HCT116 (cell line): ENCODE results near the gene RSRC1. TPM values are rescaled to one million over a fixed set of nuclear protein-coding genes. Genes with fewer than 3 reads are reported as not detected.

Experiments used
- ATAC-seq: fragments of 200-7000 bp; cut with Tn5 transposase; 2 replicates; pipeline ENCODE4 v1.9.1; 2020; ENCODE audit warnings: mild to moderate bottlenecking, moderate library complexity
- BruUV-seq: library from RNA; stranded (reverse); fragments of 400-500 nt; replicated peaks from 2 replicates; lab custom pipeline; 2021; lab: Mats Ljungman, UMichigan
- CTCF ChIA-PET: fragments of 300-600 bp; sonication (Branson Sonifier 250); formaldehyde crosslinking; loops from one replicate; lab custom pipeline; 2021; ENCODE audit warnings: antibody characterized with exemption; lab: Charles Lee
- POLR2A ChIA-PET: fragments of 300-600, 350-600 bp; sonication (Branson Sonifier 250); formaldehyde crosslinking; loops from one replicate; lab custom pipeline; 2021; ENCODE audit warnings: antibody characterized with exemption; lab: Charles Lee
- RAD21 ChIA-PET, 2 experiments: fragments of 300-600 bp; sonication (Branson Sonifier 250); formaldehyde crosslinking; loops; one replicate each; lab custom pipeline; 2023; ENCODE audit warnings: low total read pairs in 2 of 2; ENCODE audit not compliant: uncharacterized antibody in 2 of 2, unreplicated experiment in 2 of 2, low non-redundant PET in 1 of 2; lab: Charles Lee
- DNase-seq: peaks from one replicate; pipeline ENCODE4 v3.0.0-alpha.2; 2010; ENCODE audit warnings: low read depth, low spot score
- H2AFZ ChIP-seq: fragments of 200-600 bp; shearing (Covaris generic), sonication (generic); 2 replicates; pipeline ENCODE4 v1.6.1; 2017; ENCODE audit warnings: low read depth, mixed run types, mixed read lengths, antibody characterized with exemption, low read length; ENCODE audit not compliant: poor library complexity, severe bottlenecking
- H3K27ac ChIP-seq: 2 replicates; pipeline ENCODE4 v1.5.1; 2012; ENCODE audit warnings: low read depth, low read length
- H3K27me3 ChIP-seq: fragments of 200-600 bp; sonication (generic); 2 replicates; pipeline ENCODE4 v1.6.1; 2016; ENCODE audit warnings: mixed run types, low read length, mixed read lengths; ENCODE audit not compliant: insufficient read depth
- H3K36me3 ChIP-seq, 2 experiments: fragments of 200-500 bp in 1 of 2; fragments of 200-600 bp in 1 of 2; sonication (Bioruptor generic) in 1 of 2; sonication (generic) in 1 of 2; 2 replicates each; pipeline versions ENCODE4 v1.5.1 to v1.6.1; 2014 to 2016; ENCODE audit warnings: low read length in 2 of 2, inconsistent platforms in 1 of 2, mixed read lengths in 1 of 2, mixed run types in 1 of 2; ENCODE audit not compliant: insufficient read depth in 2 of 2, control insufficient read depth in 1 of 2
- H3K4me1 ChIP-seq, 2 experiments: fragments of 200-600 bp in 1 of 2; sonication (generic) in 1 of 2; 2 replicates each; pipeline versions ENCODE4 v1.5.1 to v1.6.1; 2012 to 2017; ENCODE audit warnings: low read length in 2 of 2, inconsistent platforms in 1 of 2, mild to moderate bottlenecking in 1 of 2, mixed read lengths in 1 of 2, mixed run types in 1 of 2, moderate library complexity in 1 of 2; ENCODE audit not compliant: insufficient read depth in 2 of 2, control insufficient read depth in 1 of 2
- H3K4me2 ChIP-seq: fragments of 200-600 bp; sonication (generic); 2 replicates; pipeline ENCODE4 v1.6.1; 2017; ENCODE audit warnings: mixed run types, low read length, mixed read lengths
- H3K4me3 ChIP-seq, 2 experiments: fragments of 200-600 bp in 1 of 2; sonication (generic) in 1 of 2; replicated peaks in 1 of 2; 2 replicates each; pipeline ENCODE4 v1.5.1; 2011 to 2016; ENCODE audit warnings: low read length in 2 of 2, control low read depth in 1 of 2, low read depth in 1 of 2, mild to moderate bottlenecking in 1 of 2, mixed read lengths in 1 of 2, mixed run types in 1 of 2
- H3K79me2 ChIP-seq: fragments of 200-600 bp; sonication (generic); 2 replicates; pipeline ENCODE4 v1.6.1; 2017; ENCODE audit warnings: mild to moderate bottlenecking, mixed run types, low read length, moderate library complexity, mixed read lengths; ENCODE audit not compliant: insufficient read depth
- H3K9ac ChIP-seq: fragments of 200-600 bp; sonication (generic); 2 replicates; pipeline ENCODE4 v1.6.1; 2016; ENCODE audit warnings: low read length, mixed read lengths
- H3K9me2 ChIP-seq: fragments of 200-600 bp; sonication (generic), shearing (Covaris generic); 2 replicates; pipeline ENCODE4 v1.6.1; 2017; ENCODE audit warnings: mixed run types, mild to moderate bottlenecking, moderate library complexity; ENCODE audit not compliant: insufficient read depth
- H3K9me3 ChIP-seq, 2 experiments: fragments of 200-500 bp in 1 of 2; fragments of 200-600 bp in 1 of 2; sonication (Bioruptor generic) in 1 of 2; sonication (generic) in 1 of 2; 2 replicates each; pipeline ENCODE4 v1.6.1; 2014 to 2017; ENCODE audit warnings: low read length in 2 of 2, mixed read lengths in 2 of 2, inconsistent platforms in 1 of 2, low read depth in 1 of 2, mild to moderate bottlenecking in 1 of 2, mixed run types in 1 of 2, moderate library complexity in 1 of 2; ENCODE audit not compliant: control insufficient read depth in 1 of 2, insufficient read depth in 1 of 2
- H4K20me1 ChIP-seq: fragments of 200-600 bp; sonication (generic), shearing (Covaris generic); 2 replicates; pipeline ENCODE4 v1.6.1; 2017; ENCODE audit warnings: mixed run types, mild to moderate bottlenecking, moderate library complexity; ENCODE audit not compliant: insufficient read depth
- CBX3 ChIP-seq: IDR thresholded peaks from 2 replicates; pipeline ENCODE4 v1.6.1; 2012; ENCODE audit warnings: low read depth
- CTCF ChIP-seq, 3 experiments: fragments of 200-600 bp in 1 of 3; sonication (generic) in 1 of 3; IDR thresholded peaks in 2 of 3; conservative IDR thresholded peaks in 1 of 3; 2 replicates each; pipeline ENCODE4 v1.5.1; 2012 to 2017; ENCODE audit warnings: low read depth in 2 of 3, low read length in 2 of 3, antibody characterized with exemption in 1 of 3, borderline replicate concordance in 1 of 3, control low read depth in 1 of 3, mild to moderate bottlenecking in 1 of 3, mixed read lengths in 1 of 3, mixed run types in 1 of 3, moderate library complexity in 1 of 3; ENCODE audit not compliant: insufficient read depth in 1 of 3
- JUND ChIP-seq: IDR thresholded peaks from 2 replicates; pipeline ENCODE4 v1.6.1; 2012
- POLR2AphosphoS5 ChIP-seq: IDR thresholded peaks from 2 replicates; pipeline ENCODE4 v1.6.1; 2011; ENCODE audit warnings: mild to moderate bottlenecking, low read depth, low read length, moderate library complexity
- RAD21 ChIP-seq: IDR thresholded peaks from 2 replicates; pipeline ENCODE4 v1.6.1; 2012; ENCODE audit warnings: low read depth, mild to moderate bottlenecking
- SIN3A ChIP-seq: IDR thresholded peaks from 2 replicates; pipeline ENCODE4 v1.6.1; 2012; ENCODE audit warnings: low read depth
- TCF7L2 ChIP-seq: IDR thresholded peaks from 2 replicates; pipeline ENCODE4 v1.7.0; 2011; ENCODE audit warnings: borderline replicate concordance, inconsistent platforms; ENCODE audit not compliant: insufficient read depth, insufficient read length; ENCODE audit errors: extremely low read depth
- ZNF274 ChIP-seq: fragments of 200-500 bp; sonication (Bioruptor generic); IDR thresholded peaks from 2 replicates; pipeline ENCODE4 v1.6.1; 2014; ENCODE audit warnings: mild to moderate bottlenecking, low read depth, low read length, inconsistent platforms
- intact Hi-C: fragments of 100-400 bp; cut with micrococcal nuclease; formaldehyde crosslinking; loops from 2 replicates; pipeline ENCODE4 v1.10.0; 2022
- total RNA-seq: library from RNA; stranded (reverse); gene quantifications from one replicate; pipeline ENCODE4 v1.2.1, GENCODE V29; 2021; ENCODE audit not compliant: unreplicated experiment
- TF ChIP-seq, protein P1 (sequence below): IDR thresholded peaks from 2 replicates; pipeline ENCODE4 v1.6.1; 2012; ENCODE audit warnings: low read depth
- TF ChIP-seq, protein P2 (sequence below): IDR thresholded peaks from 2 replicates; pipeline ENCODE4 v1.6.1; 2012

RSRC1 gene
- total RNA-seq, 1 experiment from 2014 or later = 37.1 TPM

GRCh38 chr3:158471639-158472294, 361.9 kb downstream of the RSRC1 start (continued):
- no peak for TF ChIP-seq CTCF (IDR thresholded peaks at IDR 0.05 in 2 of 3, conservative IDR thresholded peaks at IDR 0.05 in 1 of 3; ENCODE audit: borderline replicate concordance in 1 of 3, insufficient read depth in 1 of 3, low read depth in 2 of 3, low read length in 2 of 3)
- TF ChIP-seq SIN3A = no peak
- TF ChIP-seq JUND = peak; percentile 63

- no peak overlapping the region for H3K4me2 ChIP-seq
- TF ChIP-seq ZNF274 (no peak), CBX3 (no peak), POLR2AphosphoS5 (no peak), SIN3A (no peak), RAD21 (no peak), JUND (no peak), TCF7L2 (no peak)
- TF ChIP-seq, protein P1, sequence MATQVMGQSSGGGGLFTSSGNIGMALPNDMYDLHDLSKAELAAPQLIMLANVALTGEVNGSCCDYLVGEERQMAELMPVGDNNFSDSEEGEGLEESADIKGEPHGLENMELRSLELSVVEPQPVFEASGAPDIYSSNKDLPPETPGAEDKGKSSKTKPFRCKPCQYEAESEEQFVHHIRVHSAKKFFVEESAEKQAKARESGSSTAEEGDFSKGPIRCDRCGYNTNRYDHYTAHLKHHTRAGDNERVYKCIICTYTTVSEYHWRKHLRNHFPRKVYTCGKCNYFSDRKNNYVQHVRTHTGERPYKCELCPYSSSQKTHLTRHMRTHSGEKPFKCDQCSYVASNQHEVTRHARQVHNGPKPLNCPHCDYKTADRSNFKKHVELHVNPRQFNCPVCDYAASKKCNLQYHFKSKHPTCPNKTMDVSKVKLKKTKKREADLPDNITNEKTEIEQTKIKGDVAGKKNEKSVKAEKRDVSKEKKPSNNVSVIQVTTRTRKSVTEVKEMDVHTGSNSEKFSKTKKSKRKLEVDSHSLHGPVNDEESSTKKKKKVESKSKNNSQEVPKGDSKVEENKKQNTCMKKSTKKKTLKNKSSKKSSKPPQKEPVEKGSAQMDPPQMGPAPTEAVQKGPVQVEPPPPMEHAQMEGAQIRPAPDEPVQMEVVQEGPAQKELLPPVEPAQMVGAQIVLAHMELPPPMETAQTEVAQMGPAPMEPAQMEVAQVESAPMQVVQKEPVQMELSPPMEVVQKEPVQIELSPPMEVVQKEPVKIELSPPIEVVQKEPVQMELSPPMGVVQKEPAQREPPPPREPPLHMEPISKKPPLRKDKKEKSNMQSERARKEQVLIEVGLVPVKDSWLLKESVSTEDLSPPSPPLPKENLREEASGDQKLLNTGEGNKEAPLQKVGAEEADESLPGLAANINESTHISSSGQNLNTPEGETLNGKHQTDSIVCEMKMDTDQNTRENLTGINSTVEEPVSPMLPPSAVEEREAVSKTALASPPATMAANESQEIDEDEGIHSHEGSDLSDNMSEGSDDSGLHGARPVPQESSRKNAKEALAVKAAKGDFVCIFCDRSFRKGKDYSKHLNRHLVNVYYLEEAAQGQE = no peak
- TF ChIP-seq, protein P2, sequence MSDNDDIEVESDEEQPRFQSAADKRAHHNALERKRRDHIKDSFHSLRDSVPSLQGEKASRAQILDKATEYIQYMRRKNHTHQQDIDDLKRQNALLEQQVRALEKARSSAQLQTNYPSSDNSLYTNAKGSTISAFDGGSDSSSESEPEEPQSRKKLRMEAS = no peak
- RAD21 ChIA-PET = no interaction called here
- H3K79me2 ChIP-seq = no peaks in the 10 kb centered on the region
- CTCF ChIA-PET = no interaction called here
- H3K27me3 ChIP-seq = no peaks in the 10 kb centered on the region
- H2AFZ ChIP-seq = no peak overlapping the region
- H3K27ac ChIP-seq = no peak overlapping the region
- H3K4me1 ChIP-seq = no peaks in the 10 kb centered on the region
- H3K9me3 ChIP-seq = no peaks in the 10 kb centered on the region
- no peak overlapping the region for H3K9ac ChIP-seq
- H3K4me3 ChIP-seq = no peak overlapping the region
- DNase-seq (no peak), ATAC-seq (no peak)
- POLR2A ChIA-PET = no interaction called here
- no peaks in the 10 kb centered on the region for H4K20me1 ChIP-seq
- H3K36me3 ChIP-seq = no peaks in the 10 kb centered on the region
- intact Hi-C loops = no loop called here
- no peaks in the 10 kb centered on the region for H3K9me2 ChIP-seq
- no TSS peak for BruUV-seq
Measured at GRCh38 chr3:158479051-158479450, 369.2 kb downstream of the RSRC1 start.
